ENCODE data around the gene FBLN1. TPM values are rescaled to one million over a fixed set of nuclear protein-coding genes. Genes with fewer than 3 reads are reported as not detected.
A peak's percentile ranks its signal among the peaks of the same experiment; 100 is the strongest.

FBLN1 gene
- total and polyA plus RNA-seq, 2 of the 13 experiments (the other 11 are each of a cell fraction or from before 2014, with no cell fraction given), result 37.3 to 103 TPM

- TF ChIP-seq, protein P1, sequence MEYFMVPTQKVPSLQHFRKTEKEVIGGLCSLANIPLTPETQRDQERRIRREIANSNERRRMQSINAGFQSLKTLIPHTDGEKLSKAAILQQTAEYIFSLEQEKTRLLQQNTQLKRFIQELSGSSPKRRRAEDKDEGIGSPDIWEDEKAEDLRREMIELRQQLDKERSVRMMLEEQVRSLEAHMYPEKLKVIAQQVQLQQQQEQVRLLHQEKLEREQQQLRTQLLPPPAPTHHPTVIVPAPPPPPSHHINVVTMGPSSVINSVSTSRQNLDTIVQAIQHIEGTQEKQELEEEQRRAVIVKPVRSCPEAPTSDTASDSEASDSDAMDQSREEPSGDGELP (IDR thresholded peaks at IDR 0.05; ENCODE audit: borderline replicate concordance, low read depth), result peak; percentile 14; the same call in 1 of the 2 replicates
- TF ChIP-seq CREB1 (IDR thresholded peaks at IDR 0.05) (no peak), CREB1 (CRISPR knock-in tag; IDR thresholded peaks at IDR 0.05) (no peak)
- TF ChIP-seq, protein P2, sequence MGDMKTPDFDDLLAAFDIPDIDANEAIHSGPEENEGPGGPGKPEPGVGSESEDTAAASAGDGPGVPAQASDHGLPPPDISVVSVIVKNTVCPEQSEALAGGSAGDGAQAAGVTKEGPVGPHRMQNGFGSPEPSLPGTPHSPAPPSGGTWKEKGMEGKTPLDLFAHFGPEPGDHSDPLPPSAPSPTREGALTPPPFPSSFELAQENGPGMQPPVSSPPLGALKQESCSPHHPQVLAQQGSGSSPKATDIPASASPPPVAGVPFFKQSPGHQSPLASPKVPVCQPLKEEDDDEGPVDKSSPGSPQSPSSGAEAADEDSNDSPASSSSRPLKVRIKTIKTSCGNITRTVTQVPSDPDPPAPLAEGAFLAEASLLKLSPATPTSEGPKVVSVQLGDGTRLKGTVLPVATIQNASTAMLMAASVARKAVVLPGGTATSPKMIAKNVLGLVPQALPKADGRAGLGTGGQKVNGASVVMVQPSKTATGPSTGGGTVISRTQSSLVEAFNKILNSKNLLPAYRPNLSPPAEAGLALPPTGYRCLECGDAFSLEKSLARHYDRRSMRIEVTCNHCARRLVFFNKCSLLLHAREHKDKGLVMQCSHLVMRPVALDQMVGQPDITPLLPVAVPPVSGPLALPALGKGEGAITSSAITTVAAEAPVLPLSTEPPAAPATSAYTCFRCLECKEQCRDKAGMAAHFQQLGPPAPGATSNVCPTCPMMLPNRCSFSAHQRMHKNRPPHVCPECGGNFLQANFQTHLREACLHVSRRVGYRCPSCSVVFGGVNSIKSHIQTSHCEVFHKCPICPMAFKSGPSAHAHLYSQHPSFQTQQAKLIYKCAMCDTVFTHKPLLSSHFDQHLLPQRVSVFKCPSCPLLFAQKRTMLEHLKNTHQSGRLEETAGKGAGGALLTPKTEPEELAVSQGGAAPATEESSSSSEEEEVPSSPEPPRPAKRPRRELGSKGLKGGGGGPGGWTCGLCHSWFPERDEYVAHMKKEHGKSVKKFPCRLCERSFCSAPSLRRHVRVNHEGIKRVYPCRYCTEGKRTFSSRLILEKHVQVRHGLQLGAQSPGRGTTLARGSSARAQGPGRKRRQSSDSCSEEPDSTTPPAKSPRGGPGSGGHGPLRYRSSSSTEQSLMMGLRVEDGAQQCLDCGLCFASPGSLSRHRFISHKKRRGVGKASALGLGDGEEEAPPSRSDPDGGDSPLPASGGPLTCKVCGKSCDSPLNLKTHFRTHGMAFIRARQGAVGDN (CRISPR knock-in tag; IDR thresholded peaks at IDR 0.05), result peak; percentile 32
- no peaks in the 10 kb centered on the region for H3K36me3 ChIP-seq (replicated peaks in 1 of 2; ENCODE audit: control insufficient read depth in 1 of 2, insufficient read depth in 2 of 2, low read length in 2 of 2)
- no TSS peak for BruUV-seq (replicated peaks)
- H3K9ac ChIP-seq (ENCODE audit: insufficient read depth, low read depth, low read length), result no peak overlapping the region
- in situ Hi-C loops (cut with HindIII; ENCODE audit: extremely low pct_ligation_motif_present, low pct_unique_long_range_greater_than_20kb) (no loop called here), intact Hi-C loops (cut with micrococcal nuclease; ENCODE audit: unreplicated experiment) (loop anchor here (10.0 kb wide), 1 partner anchor 55 kb away; no protein-coding TSS in a partner anchor)
- H4K20me1 ChIP-seq (ENCODE audit: insufficient read depth, low read length), result no peaks in the 10 kb centered on the region
- FAIRE-seq (no peak), ATAC-seq (no peak), DNase-seq (ENCODE audit: low spot score) (no peak)
- POLR2A ChIA-PET, result interaction anchor here (0.8 to 2.2 kb wide), 4 partner anchors 15 to 227 kb away, joined by 3 to 7 read pairs (median 4); no protein-coding TSS in a partner anchor
- no peaks in the 10 kb centered on the region; a peak in 1 of 5 replicates for H3K27me3 ChIP-seq (ENCODE audit: control insufficient read depth in 1 of 2, insufficient read depth in 2 of 2, low read length in 2 of 2)
- H3K4me3 ChIP-seq (replicated peaks in 1 of 3; ENCODE audit: insufficient read depth in 1 of 3, low read depth in 2 of 3, low read length in 3 of 3), result peak overlapping the region in 1 of 3 experiments; percentile 34; a peak in 1 of 6 replicates
- no peak overlapping the region for H2AFZ ChIP-seq (ENCODE audit: low read length)
- H3K27ac ChIP-seq (ENCODE audit: extremely low read length, insufficient read depth, low read length), result no peak overlapping the region
- WGBS (ENCODE audit: low lambda C conversion rate), result 55% methylated on average over 3 of the region's 3 CpGs
- CTCF ChIA-PET (ENCODE audit: low intra/inter-chr PET ratio, low total read pairs), result no interaction called here
- H3K79me2 ChIP-seq (ENCODE audit: insufficient read depth, low read length), result peaks cover 19% of the 10 kb centered on the region
- no peaks in the 10 kb centered on the region for H3K9me3 ChIP-seq (ENCODE audit: low read length)
- H3K4me2 ChIP-seq (ENCODE audit: low read depth, low read length), result peak overlapping the region; percentile 47; the same call in 1 of the 2 replicates
- H3K4me1 ChIP-seq (ENCODE audit: insufficient read depth, low read length), result peaks cover 72% of the 10 kb centered on the region
Measured at GRCh38 chr22:45499746-45500145, 2.9 kb upstream of the FBLN1 start.

Data from HepG2 (cell line).